Memory B cell (primary cell): ENCODE results near the gene NAGPA.
A peak's percentile ranks its signal among the peaks of the same experiment; 100 is the strongest.
"Not testable (repeated sequence)": the region's sequence is repeated elsewhere in the genome, so short reads cannot be mapped to it uniquely, and the experiment has no call there.

Experiments used
- ATAC-seq: fragments of 150-1000 bp; cut with Tn5 transposase; 2 replicates; pipeline ENCODE4 v1.10.0; 2021; ENCODE audit warnings: low read depth, mild to moderate bottlenecking, moderate library complexity
- DNase-seq, 2 donors: peaks; one replicate each; pipeline ENCODE4 v3.0.0; 2022; ENCODE audit warnings: low spot score in 2 of 2
- H3K27ac Mint-ChIP-seq: one replicate; pipeline ENCODE4 v1.8.0; 2022; ENCODE audit warnings: mild to moderate bottlenecking, moderate library complexity, mixed read lengths
- H3K27me3 Mint-ChIP-seq: one replicate; pipeline ENCODE4 v1.8.0; 2022; ENCODE audit warnings: mixed read lengths
- H3K36me3 Mint-ChIP-seq: one replicate; pipeline ENCODE4 v1.8.0; 2022; ENCODE audit warnings: mild to moderate bottlenecking, mixed read lengths
- H3K4me1 Mint-ChIP-seq: one replicate; pipeline ENCODE4 v1.8.0; 2022; ENCODE audit warnings: mixed read lengths
- H3K4me3 Mint-ChIP-seq: one replicate; pipeline ENCODE4 v1.8.0; 2022; ENCODE audit warnings: mild to moderate bottlenecking, moderate library complexity, mixed read lengths
- H3K9me3 Mint-ChIP-seq: one replicate; pipeline ENCODE4 v1.8.0; 2022; ENCODE audit warnings: mixed read lengths

The NAGPA gene, protein sequence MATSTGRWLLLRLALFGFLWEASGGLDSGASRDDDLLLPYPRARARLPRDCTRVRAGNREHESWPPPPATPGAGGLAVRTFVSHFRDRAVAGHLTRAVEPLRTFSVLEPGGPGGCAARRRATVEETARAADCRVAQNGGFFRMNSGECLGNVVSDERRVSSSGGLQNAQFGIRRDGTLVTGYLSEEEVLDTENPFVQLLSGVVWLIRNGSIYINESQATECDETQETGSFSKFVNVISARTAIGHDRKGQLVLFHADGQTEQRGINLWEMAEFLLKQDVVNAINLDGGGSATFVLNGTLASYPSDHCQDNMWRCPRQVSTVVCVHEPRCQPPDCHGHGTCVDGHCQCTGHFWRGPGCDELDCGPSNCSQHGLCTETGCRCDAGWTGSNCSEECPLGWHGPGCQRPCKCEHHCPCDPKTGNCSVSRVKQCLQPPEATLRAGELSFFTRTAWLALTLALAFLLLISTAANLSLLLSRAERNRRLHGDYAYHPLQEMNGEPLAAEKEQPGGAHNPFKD

GRCh38 chr16:5033256-5034166, at the start of gene NAGPA:
NAGPA (minus strand) TSS chr16:5033935; CDS start chr16:5033914, 21 bp downstream.
- H3K4me1 Mint-ChIP-seq, result peaks cover 16% of the 10 kb centered on the region
- peak; percentile 77 to 84 for DNase-seq
- no peaks in the 10 kb centered on the region for H3K9me3 Mint-ChIP-seq
- peaks cover 2% of the 10 kb centered on the region for H3K27me3 Mint-ChIP-seq
- peak; percentile 92 for ATAC-seq
- H3K4me3 Mint-ChIP-seq, result peak within 1 kb of the TSS; percentile 88
- peaks cover 6% of the 10 kb centered on the region for H3K36me3 Mint-ChIP-seq
- H3K27ac Mint-ChIP-seq, result peak within 1 kb of the TSS; percentile 92

DNA sequence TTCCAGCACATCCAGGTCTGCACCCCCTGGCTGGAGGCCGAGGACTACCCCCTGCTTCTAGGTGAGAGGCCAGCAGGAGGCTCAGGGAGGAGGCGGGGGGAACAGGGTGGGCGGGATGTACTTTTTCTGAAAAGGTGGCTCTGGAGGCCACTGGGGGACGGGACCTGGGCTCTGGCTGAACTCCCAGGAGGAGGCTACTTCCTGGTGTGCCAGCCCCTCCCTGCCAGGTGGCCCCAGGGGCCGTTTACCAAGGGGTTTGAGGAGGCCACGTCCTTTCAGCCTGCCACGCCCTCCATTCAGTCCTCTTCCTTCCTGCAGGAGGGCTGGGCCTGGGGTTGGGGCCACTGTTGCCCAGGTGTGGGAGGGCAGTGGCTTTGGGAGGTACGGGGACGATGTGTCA, 47.3 kb upstream of the NAGPA start:
- peaks cover 14% of the 10 kb centered on the region for H3K36me3 Mint-ChIP-seq
- H3K9me3 Mint-ChIP-seq, H3K4me3 Mint-ChIP-seq: not testable (repeated sequence)

DNA sequence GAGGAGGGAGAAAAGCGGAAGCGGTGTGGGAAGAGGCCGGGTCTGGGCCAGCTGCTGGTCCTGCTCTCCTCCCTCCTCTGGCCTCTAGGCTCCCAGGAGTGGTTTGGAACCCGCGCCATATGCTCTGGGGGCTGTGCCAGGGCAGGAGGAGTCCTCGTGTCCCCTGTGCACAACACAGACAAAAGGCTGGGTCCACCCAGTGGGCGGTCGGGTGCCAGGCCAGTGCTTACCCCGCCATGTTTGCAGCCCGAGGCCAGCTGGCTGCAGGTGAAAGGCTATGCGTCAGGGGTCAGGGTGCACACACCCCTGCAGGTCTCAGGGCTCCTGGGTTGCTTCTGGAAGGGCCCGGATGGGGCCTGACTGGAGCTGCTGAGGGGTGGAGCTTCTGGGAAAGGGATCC, 46.7 kb upstream of the NAGPA start:
- not testable (repeated sequence) for H3K4me3 Mint-ChIP-seq, H3K27me3 Mint-ChIP-seq, H3K27ac Mint-ChIP-seq, ATAC-seq, DNase-seq, H3K4me1 Mint-ChIP-seq, H3K9me3 Mint-ChIP-seq
- H3K36me3 Mint-ChIP-seq, result peaks cover 17% of the 10 kb centered on the region

More for the DNA sequence above, 47.3 kb upstream of the NAGPA start:
- H3K27me3 Mint-ChIP-seq, ATAC-seq, H3K27ac Mint-ChIP-seq, H3K4me1 Mint-ChIP-seq, DNase-seq: not testable (repeated sequence)

DNA sequence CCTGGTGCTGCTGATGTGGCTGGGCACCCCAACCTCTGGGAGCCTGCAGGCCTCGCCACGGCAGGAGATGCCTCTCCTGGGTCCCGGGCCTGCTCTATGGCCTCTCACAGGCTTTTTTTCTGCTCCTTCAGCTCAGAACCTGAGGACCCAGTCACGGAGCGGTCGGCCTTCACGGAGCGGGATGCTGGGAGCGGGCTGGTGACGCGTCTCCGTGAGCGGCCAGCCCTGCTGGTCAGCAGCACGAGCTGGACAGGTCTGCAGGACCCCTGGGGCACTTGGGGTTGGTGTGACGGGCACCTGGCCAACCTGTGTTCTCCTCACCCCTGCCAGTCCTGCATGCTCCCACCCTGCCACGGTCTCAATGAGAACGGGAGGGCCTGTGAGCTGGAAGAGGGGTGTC, 44.9 kb upstream of the NAGPA start:
- DNase-seq (no peak), ATAC-seq (no peak)
- Mint-ChIP-seq H3K27me3 (no peaks in the 10 kb centered on the region), H3K4me1 (peaks cover 4% of the 10 kb centered on the region), H3K9me3 (no peaks in the 10 kb centered on the region), H3K4me3 (no peak overlapping the region), H3K36me3 (peaks cover 12% of the 10 kb centered on the region), H3K27ac (no peak overlapping the region)

DNA sequence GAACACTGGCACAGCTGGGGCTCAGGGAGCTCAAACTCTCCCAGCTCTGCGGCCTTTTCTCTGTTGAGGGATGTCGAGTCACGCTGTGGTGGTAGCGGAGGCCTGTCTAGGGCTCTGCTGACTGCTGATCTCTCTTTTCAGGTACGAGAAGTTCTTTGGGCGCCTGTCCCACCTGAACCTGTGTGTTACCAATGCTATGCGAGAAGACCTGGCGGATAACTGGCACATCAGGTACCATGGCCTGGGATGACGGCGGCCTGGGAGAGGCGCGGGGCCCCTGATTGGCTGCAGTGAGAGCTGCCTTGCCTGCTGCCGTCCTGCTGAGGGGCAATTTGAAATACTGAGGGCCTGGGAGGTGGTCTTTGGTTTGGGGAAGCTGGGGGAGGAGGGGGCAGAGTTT, 43.6 kb upstream of the NAGPA start:
- H3K9me3 Mint-ChIP-seq, result no peaks in the 10 kb centered on the region
- DNase-seq, result no peak
- H3K27me3 Mint-ChIP-seq, result no peaks in the 10 kb centered on the region
- no peak overlapping the region for H3K4me3 Mint-ChIP-seq
- ATAC-seq, result no peak
- no peak overlapping the region for H3K27ac Mint-ChIP-seq
- H3K36me3 Mint-ChIP-seq, result peaks cover 11% of the 10 kb centered on the region
- H3K4me1 Mint-ChIP-seq, result peaks cover 16% of the 10 kb centered on the region

DNA sequence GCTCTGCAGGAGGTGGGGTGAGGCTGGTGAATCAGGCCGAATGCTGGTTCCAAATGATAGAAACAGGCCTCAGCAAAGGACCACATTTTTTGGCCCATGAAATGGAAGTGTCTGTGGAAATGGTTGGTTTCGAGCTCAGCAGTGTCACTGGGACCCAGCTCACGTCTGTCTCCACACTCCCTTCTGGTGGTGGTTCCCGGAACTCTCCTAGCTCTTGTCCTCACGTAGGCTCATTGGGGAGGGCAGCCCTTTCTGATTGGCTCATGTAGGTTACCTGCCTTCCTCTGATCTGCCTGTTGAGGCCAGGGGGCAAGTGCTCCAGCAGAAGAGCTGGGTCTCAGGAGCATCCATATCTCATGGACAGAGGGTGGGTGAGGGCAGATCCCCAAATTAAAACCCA, 41.9 kb upstream of the NAGPA start:
- DNase-seq (no peak), ATAC-seq (no peak)
- H3K27ac Mint-ChIP-seq, result no peak overlapping the region
- no peaks in the 10 kb centered on the region for H3K27me3 Mint-ChIP-seq
- no peak overlapping the region for H3K4me3 Mint-ChIP-seq
- H3K36me3 Mint-ChIP-seq, result peaks cover 11% of the 10 kb centered on the region
- H3K9me3 Mint-ChIP-seq, result no peaks in the 10 kb centered on the region
- peaks cover 29% of the 10 kb centered on the region for H3K4me1 Mint-ChIP-seq

GRCh38 chr16:5073771-5074170, 40.0 kb upstream of the NAGPA start:
- H3K27me3 Mint-ChIP-seq, H3K27ac Mint-ChIP-seq, ATAC-seq, H3K36me3 Mint-ChIP-seq, H3K4me3 Mint-ChIP-seq, DNase-seq, H3K9me3 Mint-ChIP-seq: not testable (repeated sequence)
- H3K4me1 Mint-ChIP-seq, result peaks cover 29% of the 10 kb centered on the region

DNA sequence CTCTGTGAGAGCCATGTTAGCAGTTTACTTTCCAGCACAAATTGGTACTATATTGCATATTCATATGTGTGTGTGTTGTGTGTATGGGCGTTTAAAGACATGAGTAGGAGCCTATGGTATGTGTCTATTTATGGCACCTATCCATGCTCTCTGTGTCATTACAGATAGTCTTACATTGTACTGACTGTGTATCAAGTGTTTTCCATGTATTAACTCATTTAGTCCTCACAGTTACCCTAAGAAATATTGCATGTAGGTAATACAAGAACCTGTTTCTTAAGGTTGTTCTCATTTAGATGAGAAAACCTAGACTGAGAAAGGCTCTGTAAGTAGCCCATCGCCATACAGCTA, 39.5 kb upstream of the NAGPA start:
- H3K4me1 Mint-ChIP-seq, result peaks cover 29% of the 10 kb centered on the region
- DNase-seq, result no peak
- ATAC-seq, result no peak
- peaks cover 8% of the 10 kb centered on the region for H3K36me3 Mint-ChIP-seq
- H3K27me3 Mint-ChIP-seq, result no peaks in the 10 kb centered on the region
- H3K27ac Mint-ChIP-seq, result peak overlapping the region; percentile 96
- H3K9me3 Mint-ChIP-seq, result no peaks in the 10 kb centered on the region
- H3K4me3 Mint-ChIP-seq, result peak overlapping the region; percentile 98

GRCh38 chr16:5072334-5073278, 38.9 kb upstream of the NAGPA start:
- peak overlapping the region; percentile 98 for H3K4me3 Mint-ChIP-seq

DNA sequence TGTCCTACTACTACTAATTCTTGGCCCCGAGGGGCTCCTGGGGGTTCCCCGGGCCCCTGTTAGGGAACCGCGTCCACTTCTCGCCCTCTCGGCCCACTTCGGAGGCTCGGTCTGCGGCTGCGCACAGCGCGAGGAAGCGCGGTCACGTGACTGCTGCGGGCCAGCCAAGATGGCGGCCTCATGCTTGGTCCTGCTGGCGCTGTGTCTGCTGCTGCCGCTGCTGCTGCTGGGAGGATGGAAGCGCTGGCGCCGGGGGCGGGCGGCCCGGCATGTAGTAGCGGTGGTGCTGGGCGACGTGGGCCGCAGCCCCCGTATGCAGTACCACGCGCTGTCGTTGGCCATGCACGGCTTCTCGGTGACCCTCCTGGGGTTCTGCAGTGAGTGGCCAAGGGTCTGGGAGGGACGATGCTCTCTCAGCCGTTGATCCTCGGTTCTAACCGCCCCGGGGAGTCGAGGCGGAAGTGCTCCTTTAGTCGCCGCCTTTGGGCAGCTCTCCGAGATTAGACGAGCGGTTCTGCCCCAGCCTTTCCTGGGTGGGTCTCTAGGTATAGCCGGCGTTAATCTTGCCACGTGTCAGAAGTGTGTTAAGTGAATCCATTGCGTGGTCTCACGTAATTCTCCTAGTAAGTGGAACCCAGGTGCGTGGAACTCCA, 38.1 kb upstream of the NAGPA start, which contains the start of gene ALG1:
ALG1 (plus strand) TSS at position 163 of the 653 bp plus-strand sequence; CDS start at position 170, 7 bp downstream.
- H3K27me3 Mint-ChIP-seq, result no peaks in the 10 kb centered on the region
- DNase-seq (peak; percentile 84 to 87), ATAC-seq (peak; percentile 90)
- peak within 1 kb of the TSS; percentile 96 for H3K27ac Mint-ChIP-seq
- H3K9me3 Mint-ChIP-seq, result no peaks in the 10 kb centered on the region
- H3K4me3 Mint-ChIP-seq, result peak within 1 kb of the TSS; percentile 98
- H3K36me3 Mint-ChIP-seq, result peaks cover 8% of the 10 kb centered on the region
- peaks cover 32% of the 10 kb centered on the region for H3K4me1 Mint-ChIP-seq

More at GRCh38 chr16:5072334-5073278, 38.9 kb upstream of the NAGPA start:
- Mint-ChIP-seq H3K27me3 (no peaks in the 10 kb centered on the region), H3K36me3 (peaks cover 8% of the 10 kb centered on the region), H3K9me3 (no peaks in the 10 kb centered on the region), H3K27ac (peak overlapping the region; percentile 96), H3K4me1 (peaks cover 29% of the 10 kb centered on the region)
- DNase-seq, result no peak
- no peak for ATAC-seq

DNA sequence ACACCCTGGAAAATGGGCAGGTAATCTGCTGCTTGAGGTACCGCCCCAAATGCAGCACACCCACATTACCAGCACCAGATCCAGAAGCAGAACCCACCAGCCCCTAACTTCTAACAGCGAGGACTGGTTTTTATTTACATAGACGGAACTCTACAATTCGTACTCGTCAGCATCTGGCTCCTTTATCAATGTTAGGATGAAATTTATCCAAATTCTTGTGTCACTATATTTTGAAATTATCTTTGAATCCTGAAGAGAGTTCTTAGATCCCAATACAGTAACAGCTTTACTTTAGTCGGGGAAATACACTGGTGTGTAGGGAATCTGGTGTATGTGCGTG, 37.6 kb upstream of the NAGPA start:
- Mint-ChIP-seq H3K4me3 (peak overlapping the region; percentile 98), H3K27me3 (no peaks in the 10 kb centered on the region), H3K36me3 (peaks cover 8% of the 10 kb centered on the region), H3K9me3 (no peaks in the 10 kb centered on the region), H3K27ac (peak overlapping the region; percentile 96), H3K4me1 (peaks cover 32% of the 10 kb centered on the region)
- no peak for DNase-seq
- no peak for ATAC-seq

- H3K27me3 Mint-ChIP-seq, result no peaks in the 10 kb centered on the region
- H3K4me1 Mint-ChIP-seq, result peaks cover 29% of the 10 kb centered on the region
- peak overlapping the region; percentile 96 for H3K27ac Mint-ChIP-seq
- peaks cover 4% of the 10 kb centered on the region for H3K36me3 Mint-ChIP-seq
- no peak for DNase-seq
- no peak for ATAC-seq
- peak overlapping the region; percentile 98 for H3K4me3 Mint-ChIP-seq
- H3K9me3 Mint-ChIP-seq, result no peaks in the 10 kb centered on the region
Measured at GRCh38 chr16:5070431-5071186, 36.9 kb upstream of the NAGPA start.
